HG03342 (cell line): ENCODE measurements around the gene HDGFL2.

Source experiments
- ATAC-seq: cut with Tn5 transposase; IDR thresholded peaks from one replicate; pipeline ENCODE4 v1.9.1; 2021; ENCODE audit warnings: mild to moderate bottlenecking, moderate library complexity; ENCODE audit not compliant: unreplicated experiment

Gene HDGFL2

GRCh38 chr19:4472174-4472974 is at the start of gene HDGFL2:
Gene HDGFL2 (plus strand): TSS chr19:4472297. CDS start chr19:4472351, 54 bp downstream.
- no peak for ATAC-seq

DNA sequence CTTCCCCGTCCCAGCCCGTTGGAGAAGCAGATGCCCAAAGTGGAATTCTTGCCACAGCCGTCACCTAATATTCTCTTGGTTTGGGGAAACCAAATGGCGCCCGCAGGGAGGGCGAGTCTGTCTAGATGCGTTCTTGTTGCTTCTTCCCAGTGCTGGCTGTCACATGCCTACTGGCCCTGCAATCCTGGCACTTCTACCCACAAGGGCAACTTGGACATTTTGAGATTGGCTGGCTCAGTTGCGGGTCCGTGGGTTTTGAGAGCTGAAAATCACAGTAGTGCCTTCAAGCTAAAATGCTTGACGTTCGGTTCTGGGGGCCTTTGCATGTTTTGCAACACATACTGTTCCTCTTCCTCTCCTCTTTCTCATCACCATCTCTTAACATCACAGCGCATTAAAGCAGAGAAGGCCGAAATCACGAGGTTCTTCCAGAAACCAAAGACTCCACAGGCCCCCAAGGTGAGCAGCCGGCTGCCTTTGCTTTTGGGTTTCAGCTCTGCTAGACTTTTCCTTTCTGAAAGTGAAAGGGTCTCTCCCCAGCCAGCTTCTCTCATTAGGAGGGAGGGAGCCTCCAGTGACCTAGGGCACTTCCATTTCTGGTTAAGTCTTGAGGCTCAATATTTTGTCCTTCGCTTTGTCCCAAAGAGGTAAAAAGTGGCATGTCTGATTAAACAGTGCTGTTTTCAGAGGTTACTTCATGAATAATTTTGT is 48.5 kb upstream of the HDGFL2 start:
- no peak for ATAC-seq

DNA sequence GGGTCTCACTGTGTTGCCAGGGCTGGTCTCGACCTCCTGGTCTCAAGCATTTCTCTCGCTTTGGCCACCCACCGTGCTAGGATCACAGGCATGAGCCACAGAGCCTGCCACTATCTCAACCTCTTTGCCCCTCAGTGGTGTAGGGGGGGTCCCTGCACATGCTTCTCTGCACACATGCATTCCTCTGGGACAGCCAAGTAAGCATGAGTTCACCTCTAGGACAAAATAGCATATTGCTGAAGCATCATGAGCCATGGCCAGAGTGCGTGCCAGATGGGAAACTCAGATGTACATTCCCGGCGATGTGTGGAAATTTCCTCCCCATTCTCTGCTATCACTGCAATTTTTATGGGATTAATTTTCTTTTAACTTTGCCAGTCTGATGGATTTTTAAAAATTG is 46.6 kb upstream of the HDGFL2 start:
- ATAC-seq = no peak

DNA sequence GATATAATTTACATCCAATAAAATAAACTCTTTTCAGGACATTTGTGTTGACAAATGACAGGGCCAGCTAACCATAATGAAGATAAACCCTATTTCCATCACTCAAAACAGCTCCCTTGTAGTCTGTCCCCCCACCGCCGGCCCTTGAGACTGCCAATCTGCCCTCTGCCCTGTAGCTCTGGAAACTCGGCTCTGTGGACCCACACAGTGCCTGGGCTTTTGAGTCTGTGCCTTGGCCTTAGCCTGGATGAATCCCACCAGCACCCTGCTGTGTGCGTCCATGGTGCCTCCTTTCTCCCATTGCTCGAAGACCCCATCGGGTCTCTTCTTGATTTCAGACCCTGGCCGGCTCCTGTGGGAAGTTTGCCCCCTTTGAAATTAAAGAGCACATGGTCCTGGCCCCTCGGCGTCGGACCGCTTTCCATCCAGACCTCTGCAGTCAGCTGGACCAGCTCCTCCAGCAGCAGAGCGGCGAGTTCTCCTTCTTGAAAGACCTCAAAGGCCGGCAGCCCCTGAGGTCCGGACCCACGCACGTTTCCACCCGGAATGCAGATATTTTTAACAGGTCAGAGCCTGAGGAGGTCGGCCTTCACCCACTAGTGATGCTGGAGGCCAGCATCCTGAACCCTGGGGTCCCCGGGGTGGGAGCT is 43.6 kb upstream of the HDGFL2 start:
- ATAC-seq = no peak

GRCh38 chr19:4429256-4429655 is 42.8 kb upstream of the HDGFL2 start:
- no peak for ATAC-seq

GRCh38 chr19:4429771-4430171 is 42.3 kb upstream of the HDGFL2 start:
- ATAC-seq = no peak

DNA sequence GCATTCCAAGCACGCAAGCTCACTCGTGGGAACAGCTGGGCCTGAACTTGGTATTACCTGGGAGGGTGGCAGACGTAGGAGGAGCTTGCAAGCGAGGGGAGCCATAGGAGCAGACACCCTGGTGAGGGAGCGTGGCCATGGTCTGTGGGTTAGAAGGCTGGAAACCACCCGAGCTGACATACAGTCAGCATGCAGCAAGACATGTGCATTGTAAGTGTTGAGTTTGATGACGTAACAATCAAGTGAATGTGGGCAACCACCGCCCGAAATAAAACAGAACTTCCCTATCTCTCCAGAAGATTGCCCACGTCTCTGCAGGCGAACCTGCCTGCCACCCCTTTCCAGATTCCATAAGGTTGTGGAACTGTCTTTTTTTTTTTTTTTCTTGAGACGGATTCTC is 41.3 kb upstream of the HDGFL2 start:
- ATAC-seq = no peak

DNA sequence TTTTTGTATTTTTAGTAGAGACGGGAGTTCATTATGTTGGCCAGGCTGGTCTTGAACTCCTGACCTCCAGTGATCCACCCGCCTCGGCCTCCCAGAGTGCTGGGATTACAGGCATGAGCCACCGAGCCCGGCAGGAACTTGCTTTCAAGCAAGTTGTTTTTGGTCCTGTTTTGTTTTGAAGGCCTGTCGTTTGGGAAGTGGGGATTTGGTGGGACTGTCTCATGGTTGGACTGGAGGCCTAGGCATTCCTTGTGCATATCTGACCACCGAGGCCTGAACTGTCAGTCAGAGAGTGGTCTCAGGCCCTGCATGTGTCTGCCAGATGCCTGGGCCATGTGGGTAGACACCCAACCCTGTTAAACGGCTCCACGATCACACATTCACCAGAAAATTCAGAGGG is 40.8 kb upstream of the HDGFL2 start:
- ATAC-seq = no peak

DNA sequence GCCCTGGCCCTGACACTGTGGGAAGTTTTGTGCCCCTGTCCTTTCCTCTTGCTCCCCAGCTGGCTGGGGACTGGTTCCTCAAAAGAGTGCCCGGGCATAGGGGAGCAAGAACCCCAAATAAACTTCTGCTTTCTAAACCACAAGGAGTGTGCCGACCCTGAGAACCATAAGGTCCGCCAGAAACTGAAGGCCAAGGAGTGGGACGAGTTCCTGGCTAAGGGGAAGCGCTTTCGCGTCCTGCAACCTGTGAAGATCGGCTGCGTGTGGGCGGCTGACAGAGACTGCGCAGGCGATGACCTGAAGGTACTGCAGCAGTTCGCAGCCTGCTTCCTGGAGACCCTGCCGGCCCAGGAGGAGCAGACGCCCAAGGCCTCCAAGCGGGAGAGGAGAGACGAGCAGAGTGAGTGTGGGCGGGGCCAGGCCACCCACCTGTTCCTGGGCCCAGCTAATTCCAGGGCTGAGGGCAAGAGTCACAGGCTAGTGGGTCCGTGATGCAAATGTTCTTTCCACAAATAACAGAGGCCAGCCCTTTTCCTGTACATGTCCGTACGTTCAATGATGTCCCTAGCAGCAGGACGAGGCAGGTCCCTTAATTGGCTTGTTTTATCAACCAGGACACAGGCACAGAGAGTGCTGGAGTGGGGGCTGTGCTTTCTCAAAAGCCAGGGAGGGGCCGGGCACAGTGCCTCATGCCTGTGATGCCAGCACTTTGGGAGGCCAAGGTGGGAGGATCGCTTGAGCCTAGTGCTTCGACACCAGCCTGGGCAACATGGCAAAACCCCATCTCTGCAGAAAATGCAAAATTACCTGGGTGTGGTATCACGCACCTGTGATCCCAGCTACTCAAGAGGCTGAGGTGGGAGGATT is 40.1 kb upstream of the HDGFL2 start:
- no peak for ATAC-seq

GRCh38 chr19:4432918-4433506 is 39.1 kb upstream of the HDGFL2 start:
- ATAC-seq = no peak

DNA sequence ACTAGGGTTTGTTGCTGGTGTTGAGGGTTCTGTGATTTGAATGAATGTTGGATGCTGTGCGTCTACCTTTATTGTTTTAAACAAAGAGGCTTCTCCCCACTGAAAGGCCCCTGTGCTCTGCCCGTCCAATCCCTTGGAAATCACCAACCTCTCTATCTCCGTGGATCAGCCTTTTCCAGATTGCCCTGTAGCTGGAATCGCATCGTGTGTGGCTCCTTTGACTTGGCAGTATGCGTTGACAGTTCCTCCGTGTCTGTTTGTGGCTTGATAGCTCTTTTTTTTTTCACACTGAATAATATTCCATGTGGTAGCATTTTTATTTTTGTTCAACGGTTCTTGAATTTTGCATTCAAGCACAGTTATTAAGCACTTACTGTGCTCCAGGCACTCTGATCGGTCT is 37.7 kb upstream of the HDGFL2 start:
- ATAC-seq = no peak

DNA sequence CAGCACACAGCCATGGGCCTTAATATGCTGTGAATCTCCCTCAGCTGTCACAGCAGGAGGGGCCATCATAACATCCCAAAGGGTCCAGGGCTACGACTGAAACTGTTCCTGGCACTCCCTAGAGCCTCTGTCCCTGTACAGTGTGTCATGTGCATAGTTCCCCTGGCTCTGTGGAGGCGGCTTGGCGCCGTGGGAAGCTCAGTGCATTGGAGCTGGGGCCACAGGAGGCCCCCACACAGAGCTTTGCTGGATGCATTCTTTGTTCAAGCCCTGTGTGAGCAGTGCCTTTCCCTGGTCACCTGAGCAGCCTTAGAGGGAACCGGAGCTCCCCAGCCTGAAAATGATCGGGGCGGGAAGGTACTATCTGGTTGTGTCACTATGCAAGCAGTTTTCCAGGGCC is 35.9 kb upstream of the HDGFL2 start:
- ATAC-seq = no peak

DNA sequence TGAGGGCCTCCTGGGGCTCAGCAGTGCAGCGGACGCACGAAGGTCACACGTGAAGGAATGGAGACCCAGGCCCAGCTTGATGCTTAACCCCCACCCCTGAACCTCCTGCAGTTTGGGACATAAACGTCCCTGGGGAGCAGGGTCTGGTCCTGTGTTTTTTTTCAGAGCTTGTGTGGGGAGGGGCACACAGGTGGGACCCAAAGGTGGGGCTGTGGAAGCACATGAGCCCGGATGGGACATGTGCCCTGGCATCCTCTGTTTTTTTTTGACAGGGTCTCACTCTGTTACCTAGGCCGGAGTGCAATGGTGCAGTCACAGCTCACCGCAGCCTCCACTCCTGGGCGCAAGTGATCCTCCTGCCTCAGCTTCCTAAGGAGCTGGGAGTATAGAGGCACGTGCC is 35.0 kb upstream of the HDGFL2 start:
- no peak for ATAC-seq

GRCh38 chr19:4439243-4439642 is 32.9 kb upstream of the HDGFL2 start:
- no peak for ATAC-seq

DNA sequence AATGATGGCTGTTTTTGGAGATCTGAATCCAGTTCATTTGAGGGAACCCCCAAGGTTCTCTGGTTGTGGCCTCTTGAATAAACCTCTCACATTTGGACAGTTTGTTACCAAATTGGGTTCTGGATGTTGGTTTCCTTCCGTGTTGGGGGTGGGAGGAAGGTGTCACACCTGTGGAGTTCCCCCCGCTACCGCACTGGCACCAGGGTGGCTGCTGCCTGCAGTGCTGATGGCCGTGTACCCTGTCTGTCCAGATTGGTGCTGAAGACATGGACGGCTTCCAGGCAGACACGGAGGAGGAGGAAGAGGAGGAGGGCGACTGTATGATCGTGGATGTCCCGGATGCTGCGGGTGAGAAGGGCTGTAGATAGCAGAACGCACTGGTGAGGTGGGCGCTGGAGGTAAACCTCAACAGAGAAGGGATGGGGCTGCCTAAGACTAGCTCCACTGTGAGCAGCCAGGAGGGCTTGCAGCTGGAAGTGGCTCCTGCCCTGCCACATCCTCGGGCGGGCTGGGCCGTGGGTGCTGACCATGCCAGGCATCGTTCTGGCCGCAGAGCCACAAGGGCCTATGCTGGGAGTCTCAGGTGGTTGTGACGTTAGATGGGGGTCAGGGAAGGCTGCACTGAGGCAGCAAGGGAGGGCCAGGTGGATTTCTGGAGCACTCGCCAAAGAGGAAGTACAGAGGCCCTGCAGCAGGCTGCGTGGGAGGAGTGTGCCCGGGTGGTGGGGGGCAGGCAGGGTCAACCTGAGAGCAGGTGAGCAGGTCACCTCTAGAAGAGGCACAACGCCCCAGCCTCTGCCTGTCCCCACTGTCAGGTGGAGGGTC is 29.9 kb upstream of the HDGFL2 start:
- ATAC-seq = no peak

GRCh38 chr19:4442819-4443146 is 29.3 kb upstream of the HDGFL2 start:
- ATAC-seq = no peak

DNA sequence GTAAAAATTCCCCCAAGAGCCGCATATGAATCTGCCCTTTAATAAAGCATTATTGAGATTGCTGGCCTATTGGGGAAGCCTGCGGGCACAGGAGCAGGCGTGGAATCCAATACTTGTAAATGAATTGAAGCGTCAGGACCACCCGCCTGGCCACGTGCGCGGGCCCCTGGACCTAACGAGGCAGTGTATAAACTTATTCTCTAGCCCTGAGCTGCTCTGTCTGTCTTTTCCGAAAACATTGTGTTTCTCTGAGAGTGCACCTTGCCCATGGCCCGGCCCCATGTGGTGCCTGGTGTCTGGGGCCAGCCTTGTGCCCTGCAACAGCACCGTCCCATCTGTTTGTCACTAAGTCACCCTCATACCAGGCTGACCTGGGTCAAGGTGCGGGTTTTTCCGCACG is 28.9 kb upstream of the HDGFL2 start:
- no peak for ATAC-seq

GRCh38 chr19:4443966-4444764 is 27.9 kb upstream of the HDGFL2 start:
- ATAC-seq = no peak
